SK-N-MC (cell line): Measurements from ENCODE around the gene CCDC13.

Source experiments
- EZH2 ChIP-seq: fragments of 200-600 bp; sonication (generic); IDR thresholded peaks from one replicate; pipeline ENCODE4 v1.6.1; 2017; ENCODE audit warnings: antibody characterized with exemption
- FOXP2 ChIP-seq: optimal IDR thresholded peaks from 2 replicates; pipeline ENCODE3; 2011; ENCODE audit warnings: mild to moderate bottlenecking, moderate library complexity; ENCODE audit not compliant: insufficient read depth; ENCODE audit errors: extremely low read length, control extremely low read depth
- POLR2AphosphoS5 ChIP-seq: IDR thresholded peaks from 2 replicates; pipeline ENCODE4 v1.6.1; 2012; ENCODE audit warnings: mild to moderate bottlenecking, low read depth, low read length, borderline replicate concordance

- TF ChIP-seq EZH2 (no peak), POLR2AphosphoS5 (peak; percentile 28; the same call in 1 of the 2 replicates), FOXP2 (no peak)
These were observed 25.5 kb downstream of the CCDC13 start for GRCh38 chr3:42747581-42747980.
